OCI-LY7 (cell line): Measurements from ENCODE around the gene CCDC78. TPM values are rescaled to one million over a fixed set of nuclear protein-coding genes. Genes with fewer than 3 reads are reported as not detected.
A peak's percentile ranks its signal among the peaks of the same experiment; 100 is the strongest.

Source experiments
- BruUV-seq: library from RNA; stranded (reverse); fragments of 400-500 nt; replicated peaks from 2 replicates; lab custom pipeline; 2021; lab: Mats Ljungman, UMichigan
- CTCF ChIA-PET: fragments of 300-600 bp; sonication (Branson Sonifier 250); formaldehyde crosslinking; loops from one replicate; lab custom pipeline; 2022; ENCODE audit warnings: antibody characterized with exemption; ENCODE audit not compliant: unreplicated experiment; lab: Charles Lee
- POLR2A ChIA-PET: fragments of 300-600 bp; sonication (Branson Sonifier 250); formaldehyde crosslinking; loops from one replicate; lab custom pipeline; 2022; ENCODE audit warnings: antibody characterized with exemption; lab: Charles Lee
- DNase-seq: peaks from one replicate; pipeline ENCODE4 v3.0.0-alpha.2; 2015; ENCODE audit warnings: low spot score
- H2AFZ ChIP-seq: fragments of 200-600 bp; sonication (generic), shearing (Covaris generic); 2 replicates; pipeline ENCODE4 v1.6.1; 2014; ENCODE audit warnings: mild to moderate bottlenecking, antibody characterized with exemption, low read length, moderate library complexity
- H3K27ac ChIP-seq: fragments of 200-600 bp; sonication (generic); 2 replicates; pipeline ENCODE4 v1.5.1; 2014; ENCODE audit warnings: mixed run types, low read depth, mild to moderate bottlenecking, moderate library complexity, low read length, inconsistent platforms; ENCODE audit not compliant: poor library complexity, severe bottlenecking
- H3K36me3 ChIP-seq: fragments of 200-600 bp; sonication (generic); 2 replicates; pipeline ENCODE4 v1.6.1; 2014; ENCODE audit warnings: mild to moderate bottlenecking, antibody characterized with exemption, low read length, moderate library complexity, mixed read lengths; ENCODE audit not compliant: insufficient read depth
- H3K4me1 ChIP-seq: fragments of 200-600 bp; sonication (generic); 2 replicates; pipeline ENCODE4 v1.5.1; 2014; ENCODE audit warnings: mild to moderate bottlenecking, low read length; ENCODE audit not compliant: insufficient read depth, poor library complexity, severe bottlenecking
- H3K4me2 ChIP-seq: fragments of 200-600 bp; sonication (generic); 2 replicates; pipeline ENCODE4 v1.6.1; 2014; ENCODE audit warnings: mild to moderate bottlenecking, low read length
- H3K4me3 ChIP-seq: fragments of 200-600 bp; sonication (generic); 2 replicates; pipeline ENCODE4 v1.5.1; 2014; ENCODE audit warnings: mild to moderate bottlenecking, low read depth, low read length; ENCODE audit not compliant: poor library complexity, severe bottlenecking
- H3K79me2 ChIP-seq: fragments of 200-600 bp; sonication (generic); 2 replicates; pipeline ENCODE4 v1.6.1; 2016; ENCODE audit warnings: low read depth, mild to moderate bottlenecking, low read length, moderate library complexity, mixed read lengths; ENCODE audit not compliant: insufficient read depth
- H3K9me2 ChIP-seq: fragments of 200-600 bp; sonication (generic); 2 replicates; pipeline ENCODE4 v1.6.1; 2016; ENCODE audit warnings: mild to moderate bottlenecking, low read length, mixed read lengths; ENCODE audit not compliant: insufficient read depth
- H3K9me3 ChIP-seq: fragments of 200-600 bp; sonication (generic); 2 replicates; pipeline ENCODE4 v1.6.1; 2014; ENCODE audit warnings: mild to moderate bottlenecking, mixed run types, low read length, mixed read lengths
- H4K20me1 ChIP-seq: fragments of 200-600 bp; sonication (generic); 2 replicates; pipeline ENCODE4 v1.6.1; 2014; ENCODE audit warnings: mild to moderate bottlenecking, antibody characterized with exemption, low read length, moderate library complexity, mixed read lengths; ENCODE audit not compliant: insufficient read depth
- CTCF ChIP-seq: fragments of 200-600 bp; sonication (generic); conservative IDR thresholded peaks from 2 replicates; pipeline ENCODE4 v1.5.1; 2014; ENCODE audit warnings: mild to moderate bottlenecking, antibody characterized with exemption, low read length, moderate library complexity, mixed read lengths
- EZH2phosphoT487 ChIP-seq: fragments of 200-600 bp; sonication (generic); IDR thresholded peaks from 2 replicates; pipeline ENCODE4 v1.6.1; 2018; ENCODE audit warnings: low read depth, borderline replicate concordance, mild to moderate bottlenecking, mixed run types, antibody characterized with exemption, low read length, moderate library complexity, mixed read lengths
- intact Hi-C: fragments of 100-400 bp; cut with micrococcal nuclease; formaldehyde crosslinking; loops from one replicate; pipeline ENCODE4 v1.10.0; 2022; ENCODE audit not compliant: unreplicated experiment
- total RNA-seq, 2 experiments: library from RNA; depleted of rRNA in 1 of 2; stranded (reverse); fragments of >200 nt in 1 of 2; shearing (Covaris generic) in 1 of 2; gene quantifications; 2 replicates each; pipeline ENCODE4 v1.2.3, GENCODE V29; 2014 to 2022

Gene CCDC78
- total RNA-seq, 2 experiments from 2014 or later = 25.8 to 57.9 TPM

- Histone ChIP-seq H3K4me3 (peak overlapping the region; percentile 40), H3K27ac (no peak overlapping the region), H3K9me3 (no peaks in the 10 kb centered on the region), H3K9me2 (no peaks in the 10 kb centered on the region), H3K4me1 (peaks cover 17% of the 10 kb centered on the region), H4K20me1 (no peaks in the 10 kb centered on the region), H2AFZ (no peak overlapping the region), H3K4me2 (peak overlapping the region; percentile 60), H3K79me2 (0 out of 2 replicates have a peak, but pooled peaks cover under 1% of the 10 kb centered on the region), H3K36me3 (no peaks in the 10 kb centered on the region)
- ChIA-PET POLR2A (no interaction called here), CTCF (no interaction called here)
- TF ChIP-seq EZH2phosphoT487 (0 out of 2 replicates have a peak, but pooled peaks have one; percentile 84), CTCF (no peak)
- no TSS peak for BruUV-seq
- intact Hi-C loops = no loop called here
- DNase-seq = no peak
These were observed 31.3 kb downstream of the CCDC78 start for GRCh38 chr16:694863-695354.

GRCh38 chr16:694187-694862, 31.9 kb downstream of the CCDC78 start:
- Histone ChIP-seq H3K9me3 (no peaks in the 10 kb centered on the region), H3K36me3 (no peaks in the 10 kb centered on the region), H3K4me2 (peak overlapping the region; percentile 60), H3K4me1 (peaks cover 20% of the 10 kb centered on the region), H3K27ac (no peak overlapping the region), H4K20me1 (no peaks in the 10 kb centered on the region), H3K4me3 (peak overlapping the region; percentile 40), H3K9me2 (no peaks in the 10 kb centered on the region), H2AFZ (no peak overlapping the region), H3K79me2 (0 out of 2 replicates have a peak, but pooled peaks cover 6% of the 10 kb centered on the region)
- DNase-seq = no peak
- POLR2A ChIA-PET = no interaction called here
- BruUV-seq = no TSS peak
- intact Hi-C loops = no loop called here
- CTCF ChIA-PET = no interaction called here
- TF ChIP-seq CTCF (no peak), EZH2phosphoT487 (peak; percentile 100)

- no peak overlapping the region for H3K27ac ChIP-seq
- POLR2A ChIA-PET = no interaction called here
- H2AFZ ChIP-seq = no peak overlapping the region
- no peaks in the 10 kb centered on the region for H3K9me2 ChIP-seq
- H3K79me2 ChIP-seq = 0 out of 2 replicates have a peak, but pooled peaks cover 8% of the 10 kb centered on the region
- H3K36me3 ChIP-seq = no peaks in the 10 kb centered on the region
- CTCF ChIA-PET = no interaction called here
- H3K4me2 ChIP-seq = peak overlapping the region; percentile 60; the same call in 1 of the 2 replicates
- no TSS peak for BruUV-seq
- H3K4me1 ChIP-seq = peaks cover 25% of the 10 kb centered on the region
- no peak for TF ChIP-seq CTCF
- TF ChIP-seq EZH2phosphoT487 = no peak
- intact Hi-C loops = no loop called here
- H3K4me3 ChIP-seq = peak overlapping the region; percentile 40
- no peaks in the 10 kb centered on the region for H3K9me3 ChIP-seq
- no peak for DNase-seq
- H4K20me1 ChIP-seq = no peaks in the 10 kb centered on the region
These were observed 32.5 kb downstream of the CCDC78 start for GRCh38 chr16:693766-694165.
